K562 (cell line): ENCODE measurements around the gene PPY. TPM values are rescaled to one million over a fixed set of nuclear protein-coding genes. Genes with fewer than 3 reads are reported as not detected.

Source experiments
- ATF1 ChIP-seq, 2 experiments: fragments of 450-650 bp in 1 of 2; IDR thresholded peaks; 2 replicates each; pipeline ENCODE4 v1.6.1; 2016; ENCODE audit warnings: missing compliant biosample characterization in 1 of 2, missing genetic modification characterization in 1 of 2
- BRCA1 ChIP-seq, 2 experiments: fragments of 450-650 bp in 1 of 2; sonication (generic) in 1 of 2; formaldehyde crosslinking in 1 of 2; IDR thresholded peaks; 2 replicates each; pipeline versions ENCODE4 v1.5.0 to v1.6.1; 2017 to 2020; ENCODE audit warnings: mild to moderate bottlenecking in 1 of 2, missing genetic modification reagents in 1 of 2
- CEBPB ChIP-seq: fragments of 450-650 bp; IDR thresholded peaks from 2 replicates; pipeline ENCODE4 v1.6.1; 2016; ENCODE audit warnings: missing genetic modification characterization, missing compliant biosample characterization
- DDX20 ChIP-seq: fragments of 450-650 bp; IDR thresholded peaks from 2 replicates; pipeline ENCODE4 v1.6.1; 2016; ENCODE audit warnings: missing genetic modification characterization, low read depth, mild to moderate bottlenecking, missing compliant biosample characterization, moderate library complexity
- GABPA ChIP-seq: fragments of 200-800 bp; sonication (Bioruptor generic); conservative IDR thresholded peaks from 2 replicates; pipeline ENCODE4 v1.6.1; 2016; ENCODE audit warnings: low read depth, missing genetic modification characterization, missing compliant biosample characterization
- IRF9 ChIP-seq: fragments of 450-650 bp; IDR thresholded peaks from 2 replicates; pipeline ENCODE4 v1.6.1; 2016; ENCODE audit warnings: missing biosample characterization, missing genetic modification characterization
- MECOM ChIP-seq: fragments of 250-450 bp; sonication (Bioruptor Pico); IDR thresholded peaks from 2 replicates; pipeline ENCODE4 v1.8.0; 2022; ENCODE audit warnings: inconsistent platforms
- MEF2D ChIP-seq: conservative IDR thresholded peaks from 2 replicates; pipeline ENCODE4 v1.6.1; 2016; ENCODE audit warnings: low read depth, missing genetic modification characterization, missing compliant biosample characterization
- MEIS2 ChIP-seq: fragments of 450-650 bp; IDR thresholded peaks from 2 replicates; pipeline ENCODE4 v1.6.1; 2014; ENCODE audit warnings: mild to moderate bottlenecking; ENCODE audit not compliant: partially characterized antibody
- NFXL1 ChIP-seq: fragments of 450-650 bp; formaldehyde crosslinking; IDR thresholded peaks from 2 replicates; pipeline ENCODE4 v1.4.0; 2021; ENCODE audit warnings: mild to moderate bottlenecking
- POLR2H ChIP-seq: IDR thresholded peaks from 2 replicates; pipeline ENCODE4 v1.6.1; 2016; ENCODE audit warnings: missing genetic modification characterization, low read depth, mild to moderate bottlenecking, control low read depth, missing compliant biosample characterization, moderate library complexity
- RBM34 ChIP-seq: fragments of 200-400 bp; formaldehyde crosslinking; IDR thresholded peaks from 2 replicates; pipeline ENCODE4 v1.6.1; 2018; ENCODE audit warnings: low read length, borderline replicate concordance; ENCODE audit not compliant: insufficient read depth
- RHOXF2B ChIP-seq: fragments of 250-450 bp; sonication (Bioruptor Pico); conservative IDR thresholded peaks from 2 replicates; pipeline ENCODE4 v1.5.1; 2021
- SMC3 ChIP-seq: conservative IDR thresholded peaks from 2 replicates; pipeline ENCODE4 v1.6.1; 2011; ENCODE audit warnings: low read depth, low read length, improper control_type of control experiment; ENCODE audit not compliant: insufficient read depth
- STAG1 ChIP-seq: sonication (generic); formaldehyde crosslinking; IDR thresholded peaks from 2 replicates; pipeline ENCODE4 v1.5.0; 2020; ENCODE audit warnings: missing genetic modification reagents, borderline replicate concordance
- ZFP1 ChIP-seq: fragments of 450-650 bp; formaldehyde crosslinking; IDR thresholded peaks from 2 replicates; pipeline ENCODE4 v1.4.0; 2020; ENCODE audit warnings: mild to moderate bottlenecking, mixed read lengths
- ZNF3 ChIP-seq: fragments of 250-450 bp; sonication (Bioruptor Pico); IDR thresholded peaks from 2 replicates; pipeline ENCODE4 v1.5.0; 2021; ENCODE audit warnings: mild to moderate bottlenecking, moderate library complexity
- ZNF589 ChIP-seq: fragments of 200-800 bp; sonication (Bioruptor generic); IDR thresholded peaks from 2 replicates; pipeline ENCODE4 v1.6.1; 2016; ENCODE audit warnings: low read depth, missing genetic modification characterization, missing compliant biosample characterization
- ZNF668 ChIP-seq: fragments of 250-450 bp; sonication (Bioruptor Pico); IDR thresholded peaks from 2 replicates; pipeline ENCODE4 v1.8.0; 2022; ENCODE audit warnings: mild to moderate bottlenecking, inconsistent platforms
- ZNF766 ChIP-seq: fragments of 200-800 bp; sonication (Bioruptor generic); conservative IDR thresholded peaks from 2 replicates; pipeline ENCODE4 v1.6.1; 2016; ENCODE audit warnings: missing genetic modification characterization, missing compliant biosample characterization
- polyA plus RNA-seq, 8 experiments: library from polyadenylated mRNA; depleted of rRNA in 4 of 8; stranded (reverse) in 5 of 8; unstranded in 3 of 8; fragments of >200 nt; fragmentation: Nextera tagmentation in 2 of 8; fragmentation: Illumina TruSeq in 1 of 8; extraction: Ambion mirVana in 2 of 8; extraction: Trizol in 1 of 8; gene quantifications; 2 replicates each; pipeline versions ENCODE4 v1.2.1 to v1.2.3, GENCODE V29; 2011 to 2014; ENCODE audit warnings: inconsistent platforms in 1 of 8, missing spikeins in 1 of 8
- total RNA-seq, 7 experiments: library from RNA; depleted of rRNA in 6 of 7; stranded (reverse); fragments of >200 nt in 6 of 7; fragmentation: Illumina TruSeq in 2 of 7; extraction: Trizol in 2 of 7; gene quantifications; 2 replicates each; pipeline versions ENCODE4 v1.2.1 to v1.2.3, GENCODE V29; 2011 to 2021; ENCODE audit warnings: low replicate concordance in 1 of 7
- TF ChIP-seq, protein P1 (sequence below): fragments of 450-650 bp; IDR thresholded peaks from 2 replicates; pipeline ENCODE4 v1.6.1; 2018; ENCODE audit warnings: mild to moderate bottlenecking, low read depth; ENCODE audit not compliant: partially characterized antibody
- TF ChIP-seq, protein P2 (sequence below): sonication (generic); formaldehyde crosslinking; IDR thresholded peaks from 2 replicates; pipeline ENCODE4 v1.8.0; 2023; ENCODE audit warnings: mild to moderate bottlenecking, missing genetic modification reagents

Gene PPY
- total and polyA plus RNA-seq, 9 of the 15 experiments (the other 6 are each of a cell fraction or from before 2014, with no cell fraction given), result not detected

- TF ChIP-seq, protein P1, sequence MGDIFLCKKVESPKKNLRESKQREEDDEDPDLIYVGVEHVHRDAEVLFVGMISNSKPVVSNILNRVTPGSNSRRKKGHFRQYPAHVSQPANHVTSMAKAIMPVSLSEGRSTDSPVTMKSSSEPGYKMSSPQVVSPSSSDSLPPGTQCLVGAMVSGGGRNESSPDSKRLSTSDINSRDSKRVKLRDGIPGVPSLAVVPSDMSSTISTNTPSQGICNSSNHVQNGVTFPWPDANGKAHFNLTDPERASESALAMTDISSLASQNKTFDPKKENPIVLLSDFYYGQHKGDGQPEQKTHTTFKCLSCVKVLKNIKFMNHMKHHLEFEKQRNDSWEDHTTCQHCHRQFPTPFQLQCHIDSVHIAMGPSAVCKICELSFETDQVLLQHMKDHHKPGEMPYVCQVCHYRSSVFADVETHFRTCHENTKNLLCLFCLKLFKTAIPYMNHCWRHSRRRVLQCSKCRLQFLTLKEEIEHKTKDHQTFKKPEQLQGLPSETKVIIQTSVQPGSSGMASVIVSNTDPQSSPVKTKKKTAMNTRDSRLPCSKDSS, result no peak
- TF ChIP-seq RBM34 (no peak), ZNF668 (peak; percentile 76; the same call in 1 of the 2 replicates), ZFP1 (CRISPR knock-in tag) (0 out of 2 replicates have a peak, but pooled peaks have one; percentile 39), ZNF3 (CRISPR knock-in tag) (no peak), ZNF589 (peak; percentile 65; the same call in 1 of the 2 replicates), MECOM (0 out of 2 replicates have a peak, but pooled peaks have one; percentile 11), NFXL1 (CRISPR knock-in tag) (no peak), STAG1 (CRISPR knock-in tag) (no peak), BRCA1 (IDR thresholded peaks at IDR 0.05) (no peak), BRCA1 (CRISPR knock-in tag; IDR thresholded peaks at IDR 0.05) (no peak), IRF9 (0 out of 2 replicates have a peak, but pooled peaks have one; percentile 28), GABPA (tag) (no peak), MEIS2 (no peak), SMC3 (no peak), ATF1 (CRISPR knock-in tag; IDR thresholded peaks at IDR 0.05) (no peak), ATF1 (tag; IDR thresholded peaks at IDR 0.05) (peak; percentile 32; the same call in 1 of the 2 replicates), CEBPB (tag) (no peak), RHOXF2B (no peak), MEF2D (tag) (peak; percentile 80), POLR2H (no peak), ZNF766 (CRISPR knock-in tag) (peak; percentile 64; the same call in 1 of the 2 replicates), DDX20 (tag) (peak; percentile 78)
- TF ChIP-seq, protein P2, sequence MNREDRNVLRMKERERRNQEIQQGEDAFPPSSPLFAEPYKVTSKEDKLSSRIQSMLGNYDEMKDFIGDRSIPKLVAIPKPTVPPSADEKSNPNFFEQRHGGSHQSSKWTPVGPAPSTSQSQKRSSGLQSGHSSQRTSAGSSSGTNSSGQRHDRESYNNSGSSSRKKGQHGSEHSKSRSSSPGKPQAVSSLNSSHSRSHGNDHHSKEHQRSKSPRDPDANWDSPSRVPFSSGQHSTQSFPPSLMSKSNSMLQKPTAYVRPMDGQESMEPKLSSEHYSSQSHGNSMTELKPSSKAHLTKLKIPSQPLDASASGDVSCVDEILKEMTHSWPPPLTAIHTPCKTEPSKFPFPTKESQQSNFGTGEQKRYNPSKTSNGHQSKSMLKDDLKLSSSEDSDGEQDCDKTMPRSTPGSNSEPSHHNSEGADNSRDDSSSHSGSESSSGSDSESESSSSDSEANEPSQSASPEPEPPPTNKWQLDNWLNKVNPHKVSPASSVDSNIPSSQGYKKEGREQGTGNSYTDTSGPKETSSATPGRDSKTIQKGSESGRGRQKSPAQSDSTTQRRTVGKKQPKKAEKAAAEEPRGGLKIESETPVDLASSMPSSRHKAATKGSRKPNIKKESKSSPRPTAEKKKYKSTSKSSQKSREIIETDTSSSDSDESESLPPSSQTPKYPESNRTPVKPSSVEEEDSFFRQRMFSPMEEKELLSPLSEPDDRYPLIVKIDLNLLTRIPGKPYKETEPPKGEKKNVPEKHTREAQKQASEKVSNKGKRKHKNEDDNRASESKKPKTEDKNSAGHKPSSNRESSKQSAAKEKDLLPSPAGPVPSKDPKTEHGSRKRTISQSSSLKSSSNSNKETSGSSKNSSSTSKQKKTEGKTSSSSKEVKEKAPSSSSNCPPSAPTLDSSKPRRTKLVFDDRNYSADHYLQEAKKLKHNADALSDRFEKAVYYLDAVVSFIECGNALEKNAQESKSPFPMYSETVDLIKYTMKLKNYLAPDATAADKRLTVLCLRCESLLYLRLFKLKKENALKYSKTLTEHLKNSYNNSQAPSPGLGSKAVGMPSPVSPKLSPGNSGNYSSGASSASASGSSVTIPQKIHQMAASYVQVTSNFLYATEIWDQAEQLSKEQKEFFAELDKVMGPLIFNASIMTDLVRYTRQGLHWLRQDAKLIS (CRISPR knock-in tag), result no peak
Observed at GRCh38 chr17:43945074-43945829, 3.0 kb upstream of the PPY start (continued).
